OCI-LY3 (cell line): Measurements from ENCODE around the gene DOCK2.

Experiments
- H2AFZ ChIP-seq: fragments of 200-600, 300-600 bp; shearing (Covaris generic); 2 replicates; pipeline ENCODE4 v1.6.0; 2014; ENCODE audit warnings: antibody characterized with exemption, low read depth, low read length
- H3K27ac ChIP-seq: fragments of 200-600, 300-600 bp; sonication (generic); 2 replicates; pipeline ENCODE4 v1.5.1; 2014; ENCODE audit warnings: mild to moderate bottlenecking, low read length, moderate library complexity, mixed read lengths
- H3K27me3 ChIP-seq: fragments of 200-600, 300-600 bp; sonication (generic); 2 replicates; pipeline ENCODE4 v1.6.1; 2014; ENCODE audit warnings: low read depth, low read length, mixed read lengths
- H3K36me3 ChIP-seq: fragments of 200-600, 300-600 bp; sonication (generic); replicated peaks from 2 replicates; pipeline ENCODE3; 2014; ENCODE audit warnings: low read depth, low read length, mixed read lengths
- H3K4me1 ChIP-seq: fragments of 300-600, 200-600 bp; sonication (generic); 2 replicates; pipeline ENCODE4 v1.6.1; 2014; ENCODE audit warnings: low read length, mixed read lengths
- H3K4me2 ChIP-seq: fragments of 200-600, 300-600 bp; sonication (generic); 2 replicates; pipeline ENCODE4 v1.6.1; 2014; ENCODE audit warnings: low read length, mixed read lengths
- H3K4me3 ChIP-seq: fragments of 300-600, 200-600 bp; sonication (generic); 2 replicates; pipeline ENCODE4 v1.5.1; 2014; ENCODE audit warnings: antibody characterized with exemption, mild to moderate bottlenecking, low read length, moderate library complexity
- H3K79me2 ChIP-seq: fragments of 300-600, 200-600 bp; shearing (Covaris generic); 2 replicates; pipeline ENCODE4 v1.6.1; 2014; ENCODE audit warnings: mild to moderate bottlenecking, low read length, mixed read lengths
- H3K9ac ChIP-seq: fragments of 300-600, 200-600 bp; shearing (Covaris generic); 2 replicates; pipeline ENCODE4 v1.6.0; 2014; ENCODE audit warnings: mild to moderate bottlenecking, low read length, moderate library complexity
- H3K9me3 ChIP-seq: fragments of 200-600, 300-600 bp; shearing (Covaris generic); 2 replicates; pipeline ENCODE4 v1.6.1; 2014; ENCODE audit warnings: low read length, mixed read lengths; ENCODE audit not compliant: insufficient read depth
- H4K20me1 ChIP-seq: fragments of 200-600, 300-600 bp; sonication (generic); 2 replicates; pipeline ENCODE4 v1.6.1; 2016; ENCODE audit warnings: low read length, mixed read lengths; ENCODE audit not compliant: insufficient read depth
- CTCF ChIP-seq: fragments of 200-600, 300-600 bp; sonication (generic); IDR thresholded peaks from 2 replicates; pipeline ENCODE4 v1.5.1; 2014; ENCODE audit warnings: antibody characterized with exemption, low read length, low read depth
- EZH2phosphoT487 ChIP-seq: fragments of 200-600 bp; shearing (Covaris generic); IDR thresholded peaks from 2 replicates; pipeline ENCODE4 v1.6.1; 2018; ENCODE audit warnings: antibody characterized with exemption, mixed run types, low read depth

Gene DOCK2

GRCh38 chr5:169897481-169897880 is 260.4 kb downstream of the DOCK2 start:
- Histone ChIP-seq H3K27me3 (no peaks in the 10 kb centered on the region), H3K27ac (no peak overlapping the region), H3K4me3 (no peak overlapping the region), H3K36me3 (peaks cover 12% of the 10 kb centered on the region), H3K9ac (no peak overlapping the region), H2AFZ (no peak overlapping the region), H3K4me1 (peaks cover 15% of the 10 kb centered on the region), H4K20me1 (peaks cover 14% of the 10 kb centered on the region), H3K9me3 (no peaks in the 10 kb centered on the region), H3K4me2 (no peak overlapping the region), H3K79me2 (no peaks in the 10 kb centered on the region)
- no peak for TF ChIP-seq CTCF
- no peak for TF ChIP-seq EZH2phosphoT487

GRCh38 chr5:169901896-169902295 is 264.8 kb downstream of the DOCK2 start:
- Histone ChIP-seq H4K20me1 (peaks cover 27% of the 10 kb centered on the region), H3K9me3 (no peaks in the 10 kb centered on the region), H3K27me3 (no peaks in the 10 kb centered on the region), H3K9ac (no peak overlapping the region), H3K4me3 (no peak overlapping the region), H3K36me3 (peaks cover 10% of the 10 kb centered on the region), H3K27ac (no peak overlapping the region), H2AFZ (no peak overlapping the region), H3K4me1 (no peaks in the 10 kb centered on the region), H3K79me2 (no peaks in the 10 kb centered on the region), H3K4me2 (no peak overlapping the region)
- TF ChIP-seq CTCF (no peak), EZH2phosphoT487 (no peak)

GRCh38 chr5:169904059-169904458 is 267.0 kb downstream of the DOCK2 start:
- TF ChIP-seq EZH2phosphoT487: no peak
- TF ChIP-seq CTCF: no peak
- H3K4me3 ChIP-seq: no peak overlapping the region

GRCh38 chr5:169904508-169904907 is 267.4 kb downstream of the DOCK2 start:
- Histone ChIP-seq H3K27ac (no peak overlapping the region), H3K79me2 (no peaks in the 10 kb centered on the region), H3K36me3 (peaks cover 4% of the 10 kb centered on the region), H4K20me1 (peaks cover 29% of the 10 kb centered on the region), H3K9me3 (no peaks in the 10 kb centered on the region), H3K4me1 (no peaks in the 10 kb centered on the region), H3K4me3 (no peak overlapping the region), H3K9ac (no peak overlapping the region), H3K4me2 (no peak overlapping the region), H3K27me3 (no peaks in the 10 kb centered on the region), H2AFZ (no peak overlapping the region)
- TF ChIP-seq EZH2phosphoT487: no peak
- no peak for TF ChIP-seq CTCF

More at GRCh38 chr5:169904059-169904458, 267.0 kb downstream of the DOCK2 start:
- H2AFZ ChIP-seq: no peak overlapping the region
- H3K27me3 ChIP-seq: no peaks in the 10 kb centered on the region
- peaks cover 29% of the 10 kb centered on the region for H4K20me1 ChIP-seq
- H3K9ac ChIP-seq: no peak overlapping the region
- no peak overlapping the region for H3K27ac ChIP-seq
- no peak overlapping the region for H3K4me2 ChIP-seq
- H3K79me2 ChIP-seq: no peaks in the 10 kb centered on the region
- H3K4me1 ChIP-seq: no peaks in the 10 kb centered on the region
- H3K9me3 ChIP-seq: no peaks in the 10 kb centered on the region
- peaks cover 7% of the 10 kb centered on the region for H3K36me3 ChIP-seq
